HCT116 (cell line): ENCODE measurements around the gene C19orf25. TPM values are rescaled to one million over a fixed set of nuclear protein-coding genes. Genes with fewer than 3 reads are reported as not detected.

Experiments
- ATF3 ChIP-seq: IDR thresholded peaks from 2 replicates; pipeline ENCODE4 v1.6.1; 2012
- CTCF ChIP-seq, 3 experiments: fragments of 200-600 bp in 1 of 3; sonication (generic) in 1 of 3; IDR thresholded peaks in 2 of 3; conservative IDR thresholded peaks in 1 of 3; 2 replicates each; pipeline ENCODE4 v1.5.1; 2012 to 2017; ENCODE audit warnings: low read depth in 2 of 3, low read length in 2 of 3, antibody characterized with exemption in 1 of 3, borderline replicate concordance in 1 of 3, control low read depth in 1 of 3, mild to moderate bottlenecking in 1 of 3, mixed read lengths in 1 of 3, mixed run types in 1 of 3, moderate library complexity in 1 of 3; ENCODE audit not compliant: insufficient read depth in 1 of 3
- EGR1 ChIP-seq: IDR thresholded peaks from 2 replicates; pipeline ENCODE4 v1.6.1; 2012; ENCODE audit warnings: low read depth
- EZH2phosphoT487 ChIP-seq: fragments of 200-600 bp; IDR thresholded peaks from 2 replicates; pipeline ENCODE4 v1.6.1; 2018; ENCODE audit warnings: antibody characterized with exemption, borderline replicate concordance
- POLR2AphosphoS5 ChIP-seq: IDR thresholded peaks from 2 replicates; pipeline ENCODE4 v1.6.1; 2011; ENCODE audit warnings: mild to moderate bottlenecking, low read depth, low read length, moderate library complexity
- ZBTB33 ChIP-seq: IDR thresholded peaks from 2 replicates; pipeline ENCODE4 v1.6.1; 2011; ENCODE audit warnings: mild to moderate bottlenecking, low read length, moderate library complexity; ENCODE audit not compliant: insufficient replicate concordance; ENCODE audit errors: extremely low read depth
- ZFX ChIP-seq: fragments of 450-650 bp; IDR thresholded peaks from 2 replicates; pipeline ENCODE4 v1.6.1; 2017
- ZNF274 ChIP-seq: fragments of 200-500 bp; sonication (Bioruptor generic); IDR thresholded peaks from 2 replicates; pipeline ENCODE4 v1.6.1; 2014; ENCODE audit warnings: mild to moderate bottlenecking, low read depth, low read length, inconsistent platforms
- total RNA-seq: library from RNA; stranded (reverse); gene quantifications from one replicate; pipeline ENCODE4 v1.2.1, GENCODE V29; 2021; ENCODE audit not compliant: unreplicated experiment

Gene C19orf25
- total RNA-seq, 1 experiment from 2014 or later, result 48.8 TPM

DNA sequence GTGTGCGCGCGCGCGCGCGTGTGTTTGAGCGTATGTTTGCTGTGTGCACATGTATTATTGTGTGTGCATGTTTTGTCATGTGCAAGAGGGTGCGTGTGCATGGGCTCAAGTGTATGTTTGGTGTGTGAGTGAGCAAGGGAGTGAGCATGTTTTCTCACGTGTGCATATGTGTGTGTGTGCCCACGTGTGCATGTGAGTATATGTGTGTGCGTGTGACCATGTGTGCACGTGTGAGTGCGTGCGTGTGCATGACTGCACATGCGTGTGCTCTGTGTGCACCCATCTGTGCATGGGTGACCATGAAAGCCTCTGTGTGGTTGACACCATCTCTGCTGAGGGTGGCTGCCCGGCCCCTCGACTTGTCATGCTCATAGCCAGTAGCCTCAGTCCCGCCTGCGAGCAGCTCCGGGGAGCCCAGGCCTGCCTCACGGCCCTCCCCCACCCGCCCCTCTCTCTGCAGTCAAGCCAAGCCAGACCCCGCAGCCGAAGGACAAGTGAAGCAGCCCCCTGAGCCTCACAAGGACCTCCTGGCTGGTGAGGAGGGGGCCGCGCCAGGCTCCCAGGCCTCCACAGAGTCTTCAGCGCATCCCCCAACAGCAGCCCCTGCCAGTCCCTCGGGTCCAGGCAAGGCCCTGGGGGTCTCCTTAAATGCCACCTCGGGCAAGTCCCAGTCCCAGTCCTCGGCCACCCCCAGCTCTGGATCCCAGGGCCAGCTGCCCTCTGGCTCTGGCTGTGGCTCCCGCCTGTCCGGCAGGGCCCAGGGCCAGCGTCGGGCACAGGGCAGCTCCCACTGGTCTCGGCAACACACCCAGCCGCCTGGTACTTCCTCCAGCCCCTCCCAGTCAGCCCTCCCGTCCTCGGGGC, 17.9 kb upstream of the C19orf25 start (continued):
- TF ChIP-seq ZBTB33 (no peak), POLR2AphosphoS5 (no peak), CTCF (IDR thresholded peaks at IDR 0.05 in 2 of 3, conservative IDR thresholded peaks at IDR 0.05 in 1 of 3; ENCODE audit: borderline replicate concordance in 1 of 3, insufficient read depth in 1 of 3, low read depth in 2 of 3, low read length in 2 of 3) (no peak), EGR1 (no peak), ZFX (no peak), EZH2phosphoT487 (no peak), ZNF274 (no peak), ATF3 (no peak)
- TF ChIP-seq, all 23 proteins: peak for 0
